ENCODE measurements around the gene RNF44. TPM values are rescaled to one million over a fixed set of nuclear protein-coding genes. Genes with fewer than 3 reads are reported as not detected.

Gene RNF44
- total RNA-seq, 2 donors from 2014 or later = 11.1 to 14.7 TPM

DNA sequence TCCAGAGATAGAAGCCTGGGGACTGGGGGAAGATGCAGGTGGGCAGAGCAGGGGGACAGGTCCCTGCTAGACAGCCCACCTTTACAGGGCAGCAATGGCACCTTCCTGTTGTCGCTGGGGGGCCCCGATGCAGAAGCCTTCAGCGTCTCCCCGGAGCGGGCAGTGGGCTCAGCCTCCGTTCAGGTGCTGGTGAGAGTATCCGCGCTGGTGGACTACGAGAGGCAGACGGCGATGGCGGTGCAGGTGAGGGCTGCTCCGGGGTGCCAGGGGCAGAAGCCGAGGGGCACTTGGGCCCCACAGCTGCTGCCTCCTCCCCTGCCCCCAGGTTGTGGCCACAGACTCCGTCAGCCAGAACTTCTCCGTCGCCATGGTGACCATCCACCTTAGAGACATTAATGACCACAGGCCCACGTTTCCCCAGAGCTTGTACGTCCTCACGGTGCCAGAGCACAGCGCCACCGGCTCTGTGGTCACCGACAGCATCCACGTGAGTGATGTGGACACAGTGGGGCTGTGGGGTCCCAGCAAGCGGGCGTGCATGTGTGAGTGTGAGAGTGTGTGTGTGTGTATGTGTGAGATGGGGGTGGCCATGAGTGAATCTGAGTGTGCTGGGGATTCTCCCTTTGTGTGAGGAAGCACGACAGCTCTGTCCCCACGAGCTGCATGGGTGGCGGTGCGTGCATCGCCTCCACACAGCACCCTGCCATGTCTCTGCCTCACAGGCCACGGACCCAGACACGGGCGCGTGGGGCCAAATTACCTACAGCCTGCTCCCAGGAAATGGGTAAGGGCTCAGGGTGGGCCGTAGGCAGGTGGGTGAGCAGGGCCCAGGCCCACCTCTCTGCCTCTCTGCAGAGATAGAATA lies 40.3 kb upstream of the RNF44 start:
- H3K4me1 ChIP-seq (ENCODE audit: control insufficient read depth in 1 of 2, low read depth in 2 of 2) = no peaks in the 10 kb centered on the region
- ATAC-seq (ENCODE audit: insufficient number of reproducible peaks, low FRiP score, low read depth) = no peak
- H3K36me3 ChIP-seq = no peaks in the 10 kb centered on the region
- no peaks in the 10 kb centered on the region for H3K9me3 ChIP-seq
- TF ChIP-seq, protein P1, sequence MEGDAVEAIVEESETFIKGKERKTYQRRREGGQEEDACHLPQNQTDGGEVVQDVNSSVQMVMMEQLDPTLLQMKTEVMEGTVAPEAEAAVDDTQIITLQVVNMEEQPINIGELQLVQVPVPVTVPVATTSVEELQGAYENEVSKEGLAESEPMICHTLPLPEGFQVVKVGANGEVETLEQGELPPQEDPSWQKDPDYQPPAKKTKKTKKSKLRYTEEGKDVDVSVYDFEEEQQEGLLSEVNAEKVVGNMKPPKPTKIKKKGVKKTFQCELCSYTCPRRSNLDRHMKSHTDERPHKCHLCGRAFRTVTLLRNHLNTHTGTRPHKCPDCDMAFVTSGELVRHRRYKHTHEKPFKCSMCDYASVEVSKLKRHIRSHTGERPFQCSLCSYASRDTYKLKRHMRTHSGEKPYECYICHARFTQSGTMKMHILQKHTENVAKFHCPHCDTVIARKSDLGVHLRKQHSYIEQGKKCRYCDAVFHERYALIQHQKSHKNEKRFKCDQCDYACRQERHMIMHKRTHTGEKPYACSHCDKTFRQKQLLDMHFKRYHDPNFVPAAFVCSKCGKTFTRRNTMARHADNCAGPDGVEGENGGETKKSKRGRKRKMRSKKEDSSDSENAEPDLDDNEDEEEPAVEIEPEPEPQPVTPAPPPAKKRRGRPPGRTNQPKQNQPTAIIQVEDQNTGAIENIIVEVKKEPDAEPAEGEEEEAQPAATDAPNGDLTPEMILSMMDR (IDR thresholded peaks at IDR 0.05) = no peak
- H3K4me3 ChIP-seq = no peak overlapping the region
- H3K27me3 ChIP-seq (replicated peaks; ENCODE audit: insufficient read depth) = no peaks in the 10 kb centered on the region
- DNase-seq (ENCODE audit: low spot score) = no peak
- no peak overlapping the region for H3K27ac ChIP-seq

DNA sequence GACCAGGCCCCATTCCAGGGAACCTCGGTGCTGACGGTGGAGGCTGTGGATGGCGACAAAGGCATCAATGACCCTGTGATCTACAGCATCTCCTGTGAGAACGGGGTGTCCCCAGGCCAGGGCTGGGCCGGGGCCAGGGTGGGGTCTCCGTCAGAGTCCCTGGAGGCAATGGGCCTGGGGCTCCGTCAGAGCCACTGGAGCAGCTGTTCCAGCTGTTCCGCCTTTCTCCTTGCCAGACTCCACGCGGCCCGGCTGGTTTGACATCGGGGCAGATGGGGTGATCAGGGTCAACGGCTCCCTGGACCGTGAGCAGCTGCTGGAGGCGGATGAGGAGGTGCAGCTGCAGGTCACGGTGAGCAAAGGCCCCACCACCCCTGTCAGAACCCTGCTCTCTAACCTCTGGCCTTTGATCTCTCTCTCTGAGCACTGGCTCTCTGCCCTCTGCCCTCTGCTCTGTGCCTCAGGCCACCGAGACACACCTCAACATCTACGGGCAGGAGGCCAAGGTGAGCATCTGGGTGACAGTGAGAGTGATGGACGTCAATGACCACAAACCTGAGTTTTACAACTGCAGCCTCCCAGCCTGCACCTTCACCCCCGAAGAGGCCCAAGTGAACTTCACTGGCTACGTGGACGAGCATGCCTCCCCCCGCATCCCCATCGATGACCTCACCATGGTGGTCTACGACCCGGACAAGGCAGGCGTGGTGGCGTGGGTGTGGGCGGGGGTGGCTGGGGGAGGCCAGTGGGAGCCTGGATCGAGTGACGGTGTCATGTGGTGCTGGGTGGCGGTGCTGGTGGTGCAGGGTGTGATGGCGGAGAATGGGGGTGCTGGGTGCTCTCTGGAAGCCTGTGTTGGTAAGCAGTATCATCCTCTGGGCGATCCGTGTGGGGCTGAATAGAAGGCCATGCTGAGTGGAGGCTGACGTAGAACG lies 38.6 kb upstream of the RNF44 start:
- ATAC-seq (ENCODE audit: insufficient number of reproducible peaks, low FRiP score, low read depth) = no peak
- no peaks in the 10 kb centered on the region for H3K36me3 ChIP-seq

DNA sequence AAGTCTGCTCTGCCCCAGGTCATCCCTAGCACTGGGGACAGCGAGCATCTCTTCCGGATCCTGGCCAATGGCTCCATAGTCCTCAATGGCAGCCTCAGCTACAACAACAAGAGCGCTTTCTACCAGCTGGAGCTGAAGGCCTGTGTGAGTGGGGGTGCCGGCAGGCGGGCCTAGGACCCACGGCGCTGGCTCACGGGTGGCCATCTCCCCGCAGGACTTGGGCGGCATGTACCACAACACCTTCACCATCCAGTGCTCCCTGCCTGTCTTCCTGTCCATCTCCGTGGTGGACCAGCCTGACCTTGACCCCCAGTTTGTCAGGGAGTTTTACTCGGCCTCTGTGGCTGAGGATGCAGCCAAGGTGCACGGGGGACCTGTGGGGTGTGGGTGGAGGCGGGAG lies 37.9 kb upstream of the RNF44 start:
- H3K9me3 ChIP-seq = no peaks in the 10 kb centered on the region
- H3K27ac ChIP-seq = no peak overlapping the region
- H3K27me3 ChIP-seq (replicated peaks; ENCODE audit: insufficient read depth) = no peaks in the 10 kb centered on the region
- DNase-seq (ENCODE audit: low spot score) = no peak
- TF ChIP-seq, protein P1 (IDR thresholded peaks at IDR 0.05) = no peak
- no peaks in the 10 kb centered on the region for H3K4me1 ChIP-seq (ENCODE audit: control insufficient read depth in 1 of 2, low read depth in 2 of 2)
- H3K36me3 ChIP-seq = no peaks in the 10 kb centered on the region
- no peak overlapping the region for H3K4me3 ChIP-seq
- ATAC-seq (ENCODE audit: insufficient number of reproducible peaks, low FRiP score, low read depth) = no peak

More for the DNA sequence above, 38.6 kb upstream of the RNF44 start:
- Histone ChIP-seq H3K27me3 (replicated peaks; ENCODE audit: insufficient read depth) (no peaks in the 10 kb centered on the region), H3K4me1 (ENCODE audit: control insufficient read depth in 1 of 2, low read depth in 2 of 2) (no peaks in the 10 kb centered on the region), H3K9me3 (no peaks in the 10 kb centered on the region), H3K4me3 (no peak overlapping the region), H3K27ac (no peak overlapping the region)
- no peak for DNase-seq (ENCODE audit: low spot score)
- TF ChIP-seq, protein P1 (IDR thresholded peaks at IDR 0.05) = no peak

DNA sequence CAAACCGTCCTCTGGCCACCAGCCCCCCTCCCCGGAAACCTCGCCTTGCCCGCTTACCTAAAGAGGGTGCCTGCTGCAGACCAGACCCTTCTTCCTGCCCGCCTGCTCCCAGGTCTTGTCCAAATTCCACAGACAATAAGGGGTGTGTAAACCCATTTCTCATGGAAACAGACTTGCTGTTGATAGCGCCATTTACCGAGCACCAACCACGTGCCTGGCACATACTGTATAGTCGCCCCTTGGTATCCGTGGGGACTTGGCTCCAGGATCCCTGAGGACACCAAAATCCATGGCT lies 37.0 kb upstream of the RNF44 start:
- ATAC-seq (ENCODE audit: insufficient number of reproducible peaks, low FRiP score, low read depth) (no peak), DNase-seq (ENCODE audit: low spot score) (no peak)
- H3K27me3 ChIP-seq (replicated peaks; ENCODE audit: insufficient read depth) = no peaks in the 10 kb centered on the region
- TF ChIP-seq, protein P1 (IDR thresholded peaks at IDR 0.05) = no peak
- H3K4me3 ChIP-seq = no peak overlapping the region
- no peaks in the 10 kb centered on the region for H3K9me3 ChIP-seq
- no peaks in the 10 kb centered on the region for H3K4me1 ChIP-seq (ENCODE audit: control insufficient read depth in 1 of 2, low read depth in 2 of 2)
- no peaks in the 10 kb centered on the region for H3K36me3 ChIP-seq
- no peak overlapping the region for H3K27ac ChIP-seq
